Activated naive CD4-positive, alpha-beta T cell treated with anti-CD3 and anti-CD28 coated beads, Interleukin-2, amount 50 U/mL, for 72 hours (primary cell): ENCODE data around the gene NPR3. TPM values are rescaled to one million over a fixed set of nuclear protein-coding genes. Genes with fewer than 3 reads are reported as not detected.

Experiments used
- ATAC-seq, 2 donors: fragments of 150-1000 bp; cut with Tn5 transposase; 2 replicates each; pipeline ENCODE4 v1.10.0; 2021; ENCODE audit warnings: mild to moderate bottlenecking in 2 of 2, moderate library complexity in 2 of 2
- DNase-seq, 2 donors: peaks; one replicate each; pipeline ENCODE4 v3.0.0; 2021 to 2022; ENCODE audit warnings: low spot score in 2 of 2
- H3K27ac Mint-ChIP-seq, 2 donors: one replicate each; pipeline ENCODE4 v1.8.0; 2022; ENCODE audit warnings: mild to moderate bottlenecking in 2 of 2, mixed read lengths in 2 of 2
- H3K36me3 Mint-ChIP-seq, 2 donors: one replicate each; pipeline ENCODE4 v1.8.0; 2022; ENCODE audit warnings: mixed read lengths in 2 of 2
- H3K9me3 Mint-ChIP-seq, 2 donors: one replicate each; pipeline ENCODE4 v1.8.0; 2022; ENCODE audit warnings: mixed read lengths in 2 of 2
- total RNA-seq, 2 donors: library from RNA; stranded (reverse); gene quantifications; one replicate each; pipeline ENCODE4 v1.2.3, GENCODE V29; 2022

Gene NPR3
- total RNA-seq, 2 donors from 2014 or later, result 0.16 TPM; not detected in 1

GRCh38 chr5:32810804-32811203, 99.7 kb downstream of the NPR3 start:
- DNase-seq (no peak), ATAC-seq (no peak)
- H3K27ac Mint-ChIP-seq, result no peak overlapping the region
- no peaks in the 10 kb centered on the region for H3K36me3 Mint-ChIP-seq
- H3K9me3 Mint-ChIP-seq, result peaks cover 5% of the 10 kb centered on the region in 2 donors

- peaks cover 5 to 14% of the 10 kb centered on the region in 2 donors for H3K9me3 Mint-ChIP-seq
- no peaks in the 10 kb centered on the region for H3K36me3 Mint-ChIP-seq
- H3K27ac Mint-ChIP-seq, result no peak overlapping the region
- ATAC-seq (no peak), DNase-seq (no peak)
Measured at GRCh38 chr5:32812399-32812798, 101.3 kb downstream of the NPR3 start.

GRCh38 chr5:32814141-32814540, 103.0 kb downstream of the NPR3 start:
- ATAC-seq (no peak), DNase-seq (no peak)
- Mint-ChIP-seq H3K27ac (no peak overlapping the region), H3K36me3 (no peaks in the 10 kb centered on the region), H3K9me3 (peaks cover 5 to 14% of the 10 kb centered on the region in 2 donors)

GRCh38 chr5:32814620-32815019, 103.5 kb downstream of the NPR3 start:
- no peak overlapping the region for H3K27ac Mint-ChIP-seq
- H3K9me3 Mint-ChIP-seq, result peaks cover 5 to 14% of the 10 kb centered on the region in 2 donors
- no peaks in the 10 kb centered on the region for H3K36me3 Mint-ChIP-seq
- ATAC-seq (no peak), DNase-seq (no peak)

GRCh38 chr5:32827981-32828380, 116.9 kb downstream of the NPR3 start:
- Mint-ChIP-seq H3K9me3 (peaks cover 0 to 4% of the 10 kb centered on the region in 2 donors), H3K27ac (no peak overlapping the region), H3K36me3 (no peaks in the 10 kb centered on the region)
- ATAC-seq (no peak), DNase-seq (no peak)

- H3K9me3 Mint-ChIP-seq, result peaks cover 0 to 4% of the 10 kb centered on the region in 2 donors
- no peak overlapping the region for H3K27ac Mint-ChIP-seq
- no peaks in the 10 kb centered on the region for H3K36me3 Mint-ChIP-seq
- ATAC-seq, result no peak
- no peak for DNase-seq
Measured at GRCh38 chr5:32828492-32828891, 117.4 kb downstream of the NPR3 start.

- Mint-ChIP-seq H3K27ac (no peak overlapping the region), H3K9me3 (peaks cover 4 to 5% of the 10 kb centered on the region in 2 donors), H3K36me3 (no peaks in the 10 kb centered on the region)
- no peak for DNase-seq
- no peak for ATAC-seq
Measured at GRCh38 chr5:32831624-32832023, 120.5 kb downstream of the NPR3 start.

- no peak for DNase-seq
- H3K9me3 Mint-ChIP-seq, result peaks cover 4 to 5% of the 10 kb centered on the region in 2 donors
- H3K27ac Mint-ChIP-seq, result no peak overlapping the region
Measured at GRCh38 chr5:32833127-32833526, 122.0 kb downstream of the NPR3 start.

GRCh38 chr5:32833663-32834062, 122.5 kb downstream of the NPR3 start:
- H3K9me3 Mint-ChIP-seq, result peaks cover 4 to 5% of the 10 kb centered on the region in 2 donors
- no peaks in the 10 kb centered on the region for H3K36me3 Mint-ChIP-seq
- peak in 1 of 2 donors; percentile 33 for ATAC-seq
- DNase-seq, result no peak
- no peak overlapping the region for H3K27ac Mint-ChIP-seq

More at GRCh38 chr5:32833127-32833526, 122.0 kb downstream of the NPR3 start:
- ATAC-seq, result no peak
- no peaks in the 10 kb centered on the region for H3K36me3 Mint-ChIP-seq

GRCh38 chr5:32834251-32834650, 123.1 kb downstream of the NPR3 start:
- H3K27ac Mint-ChIP-seq, result no peak overlapping the region
- ATAC-seq (no peak), DNase-seq (no peak)
- peaks cover 4 to 5% of the 10 kb centered on the region in 2 donors for H3K9me3 Mint-ChIP-seq
- H3K36me3 Mint-ChIP-seq, result no peaks in the 10 kb centered on the region

- H3K36me3 Mint-ChIP-seq, result no peaks in the 10 kb centered on the region
- H3K27ac Mint-ChIP-seq, result no peak overlapping the region
- ATAC-seq, result no peak
- no peak for DNase-seq
- peaks cover under 1 to 5% of the 10 kb centered on the region in 2 donors for H3K9me3 Mint-ChIP-seq
Measured at GRCh38 chr5:32836176-32836575, 125.1 kb downstream of the NPR3 start.

- DNase-seq (no peak), ATAC-seq (no peak)
- Mint-ChIP-seq H3K36me3 (no peaks in the 10 kb centered on the region), H3K27ac (no peak overlapping the region), H3K9me3 (peaks cover 0 to 5% of the 10 kb centered on the region in 2 donors)
Measured at GRCh38 chr5:32837211-32837610, 126.1 kb downstream of the NPR3 start.

- no peaks in the 10 kb centered on the region for H3K36me3 Mint-ChIP-seq
- H3K27ac Mint-ChIP-seq, result no peak overlapping the region
Measured at GRCh38 chr5:32839106-32839505, 128.0 kb downstream of the NPR3 start.

GRCh38 chr5:32840606-32841005, 129.5 kb downstream of the NPR3 start:
- DNase-seq, result no peak
- Mint-ChIP-seq H3K9me3 (peaks cover 0 to 5% of the 10 kb centered on the region in 2 donors), H3K36me3 (no peaks in the 10 kb centered on the region), H3K27ac (no peak overlapping the region)
- ATAC-seq, result no peak

More at GRCh38 chr5:32839106-32839505, 128.0 kb downstream of the NPR3 start:
- H3K9me3 Mint-ChIP-seq, result peaks cover 0 to 5% of the 10 kb centered on the region in 2 donors
- DNase-seq (no peak), ATAC-seq (no peak)

Other genes with a start within 250 kb of the NPR3 start
- gene SUB1, start 125.8 kb upstream of the NPR3 start, total RNA-seq, result 100 to 1,000 TPM; 231 to 304 TPM